K562 (cell line): ENCODE data around the gene IFNK.

Source experiments
- CBX1 ChIP-seq: sonication (generic); IDR thresholded peaks from 2 replicates; pipeline ENCODE4 v1.6.1; 2016; ENCODE audit warnings: antibody characterized with exemption, low read depth, mild to moderate bottlenecking
- TF ChIP-seq, protein P1 (sequence below): sonication (generic); formaldehyde crosslinking; IDR thresholded peaks from 2 replicates; pipeline ENCODE4 v1.8.1; 2023; ENCODE audit warnings: mild to moderate bottlenecking, missing genetic modification reagents
- TF ChIP-seq, protein P2 (sequence below), 3 experiments: IDR thresholded peaks in 2 of 3; conservative IDR thresholded peaks in 1 of 3; 2 replicates each; pipeline ENCODE4 v1.5.1; 2011 to 2012; ENCODE audit warnings: low read length in 3 of 3, mild to moderate bottlenecking in 3 of 3, control low read depth in 2 of 3, improper control_type of control experiment in 1 of 3, inconsistent platforms in 1 of 3, low read depth in 1 of 3, mixed read lengths in 1 of 3, moderate library complexity in 1 of 3; ENCODE audit not compliant: insufficient read depth in 2 of 3
- TF ChIP-seq, protein P3 (sequence below), 2 experiments: fragments of 450-650 bp; IDR thresholded peaks; 2 replicates each; pipeline ENCODE4 v1.6.1; 2016

DNA sequence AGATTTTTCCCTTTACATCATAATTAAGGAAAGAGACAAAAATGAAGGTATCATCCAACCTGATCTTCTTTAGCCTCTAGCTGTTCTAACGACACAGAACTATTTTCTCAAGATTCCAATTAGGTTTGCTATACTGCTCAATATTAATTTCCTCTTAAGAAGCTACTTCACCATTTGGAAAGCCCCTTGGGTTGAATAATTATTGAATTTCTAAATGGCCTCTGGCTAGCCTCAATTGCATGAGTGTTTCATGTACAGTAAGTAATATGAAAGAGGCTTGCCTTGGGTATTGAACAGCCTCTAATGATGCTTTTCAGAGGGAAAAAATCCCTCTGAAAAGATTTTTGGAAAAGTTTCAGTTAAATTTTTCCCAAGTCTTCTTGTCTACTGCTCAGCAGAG lies 9.2 kb downstream of the IFNK start:
- TF ChIP-seq, protein P1, sequence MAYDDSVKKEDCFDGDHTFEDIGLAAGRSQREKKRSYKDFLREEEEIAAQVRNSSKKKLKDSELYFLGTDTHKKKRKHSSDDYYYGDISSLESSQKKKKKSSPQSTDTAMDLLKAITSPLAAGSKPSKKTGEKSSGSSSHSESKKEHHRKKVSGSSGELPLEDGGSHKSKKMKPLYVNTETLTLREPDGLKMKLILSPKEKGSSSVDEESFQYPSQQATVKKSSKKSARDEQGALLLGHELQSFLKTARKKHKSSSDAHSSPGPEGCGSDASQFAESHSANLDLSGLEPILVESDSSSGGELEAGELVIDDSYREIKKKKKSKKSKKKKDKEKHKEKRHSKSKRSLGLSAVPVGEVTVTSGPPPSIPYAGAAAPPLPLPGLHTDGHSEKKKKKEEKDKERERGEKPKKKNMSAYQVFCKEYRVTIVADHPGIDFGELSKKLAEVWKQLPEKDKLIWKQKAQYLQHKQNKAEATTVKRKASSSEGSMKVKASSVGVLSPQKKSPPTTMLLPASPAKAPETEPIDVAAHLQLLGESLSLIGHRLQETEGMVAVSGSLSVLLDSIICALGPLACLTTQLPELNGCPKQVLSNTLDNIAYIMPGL (CRISPR knock-in tag): no peak
- TF ChIP-seq, protein P2, sequence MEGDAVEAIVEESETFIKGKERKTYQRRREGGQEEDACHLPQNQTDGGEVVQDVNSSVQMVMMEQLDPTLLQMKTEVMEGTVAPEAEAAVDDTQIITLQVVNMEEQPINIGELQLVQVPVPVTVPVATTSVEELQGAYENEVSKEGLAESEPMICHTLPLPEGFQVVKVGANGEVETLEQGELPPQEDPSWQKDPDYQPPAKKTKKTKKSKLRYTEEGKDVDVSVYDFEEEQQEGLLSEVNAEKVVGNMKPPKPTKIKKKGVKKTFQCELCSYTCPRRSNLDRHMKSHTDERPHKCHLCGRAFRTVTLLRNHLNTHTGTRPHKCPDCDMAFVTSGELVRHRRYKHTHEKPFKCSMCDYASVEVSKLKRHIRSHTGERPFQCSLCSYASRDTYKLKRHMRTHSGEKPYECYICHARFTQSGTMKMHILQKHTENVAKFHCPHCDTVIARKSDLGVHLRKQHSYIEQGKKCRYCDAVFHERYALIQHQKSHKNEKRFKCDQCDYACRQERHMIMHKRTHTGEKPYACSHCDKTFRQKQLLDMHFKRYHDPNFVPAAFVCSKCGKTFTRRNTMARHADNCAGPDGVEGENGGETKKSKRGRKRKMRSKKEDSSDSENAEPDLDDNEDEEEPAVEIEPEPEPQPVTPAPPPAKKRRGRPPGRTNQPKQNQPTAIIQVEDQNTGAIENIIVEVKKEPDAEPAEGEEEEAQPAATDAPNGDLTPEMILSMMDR (IDR thresholded peaks at IDR 0.05 in 2 of 3, conservative IDR thresholded peaks at IDR 0.05 in 1 of 3; ENCODE audit: insufficient read depth in 2 of 3, low read depth in 1 of 3, low read length in 3 of 3): no peak
- TF ChIP-seq, protein P3, sequence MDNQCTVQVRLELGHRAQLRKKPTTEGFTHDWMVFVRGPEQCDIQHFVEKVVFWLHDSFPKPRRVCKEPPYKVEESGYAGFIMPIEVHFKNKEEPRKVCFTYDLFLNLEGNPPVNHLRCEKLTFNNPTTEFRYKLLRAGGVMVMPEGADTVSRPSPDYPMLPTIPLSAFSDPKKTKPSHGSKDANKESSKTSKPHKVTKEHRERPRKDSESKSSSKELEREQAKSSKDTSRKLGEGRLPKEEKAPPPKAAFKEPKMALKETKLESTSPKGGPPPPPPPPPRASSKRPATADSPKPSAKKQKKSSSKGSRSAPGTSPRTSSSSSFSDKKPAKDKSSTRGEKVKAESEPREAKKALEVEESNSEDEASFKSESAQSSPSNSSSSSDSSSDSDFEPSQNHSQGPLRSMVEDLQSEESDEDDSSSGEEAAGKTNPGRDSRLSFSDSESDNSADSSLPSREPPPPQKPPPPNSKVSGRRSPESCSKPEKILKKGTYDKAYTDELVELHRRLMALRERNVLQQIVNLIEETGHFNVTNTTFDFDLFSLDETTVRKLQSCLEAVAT (IDR thresholded peaks at IDR 0.05): no peak
- no peak for TF ChIP-seq CBX1
